GM18508 (cell line): ENCODE results near the gene PANK1.
A peak's percentile ranks its signal among the peaks of the same experiment; 100 is the strongest.

ENCODE experiments used
- ATAC-seq: cut with Tn5 transposase; IDR thresholded peaks from one replicate; pipeline ENCODE4 v1.9.1; 2021; ENCODE audit warnings: moderate number of reproducible peaks; ENCODE audit not compliant: insufficient read depth, unreplicated experiment

Gene PANK1

DNA sequence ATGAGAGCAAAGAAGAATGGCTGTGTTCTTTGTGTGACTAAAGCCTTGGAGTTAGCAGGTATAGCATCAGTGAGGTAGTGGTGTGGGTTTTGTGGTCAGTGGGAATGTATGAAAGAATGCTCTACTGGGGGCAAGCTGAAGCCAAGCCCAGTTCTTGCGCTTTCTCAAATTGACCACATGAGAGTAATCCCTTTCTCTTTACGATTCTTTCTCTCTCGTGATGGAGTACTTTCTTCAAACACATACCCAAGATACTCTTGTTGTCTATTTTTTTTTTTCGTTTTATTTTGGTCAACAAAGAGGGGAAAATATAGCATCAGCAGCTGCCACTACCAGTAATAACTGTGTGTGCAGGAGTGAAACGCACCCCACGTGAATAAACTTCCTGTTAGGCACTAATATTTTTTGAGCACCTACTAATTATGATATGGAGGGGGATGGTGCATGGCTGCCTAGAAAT is 8.4 kb upstream of the PANK1 start:
- ATAC-seq = peak; percentile 35

DNA sequence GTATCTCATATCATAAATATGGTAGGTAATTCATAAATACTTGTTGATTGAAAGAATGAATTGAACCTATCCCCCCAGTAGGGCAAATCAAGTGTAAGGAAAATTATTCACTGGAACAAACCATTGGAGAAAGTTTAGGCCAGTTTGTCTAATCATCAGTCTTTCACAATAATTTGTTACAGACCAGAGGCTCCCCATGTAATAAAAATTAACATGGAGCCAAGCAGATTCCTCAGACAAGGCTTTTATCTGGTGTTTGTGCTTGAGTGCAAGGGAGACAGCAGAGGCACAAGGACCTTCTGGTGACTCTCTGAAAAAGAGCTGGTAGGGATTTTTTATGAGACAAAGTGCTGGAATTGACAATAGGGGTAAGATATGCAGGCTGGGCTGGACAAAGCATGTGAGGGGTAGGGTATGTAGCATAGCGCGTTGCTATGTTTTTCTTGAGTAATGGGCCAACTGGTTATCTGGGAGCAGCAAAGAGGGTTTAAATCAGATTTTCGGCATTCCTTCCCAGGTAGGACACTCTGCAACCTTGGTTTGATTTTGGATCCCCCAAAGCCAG is 7.8 kb upstream of the PANK1 start:
- ATAC-seq = no peak

DNA sequence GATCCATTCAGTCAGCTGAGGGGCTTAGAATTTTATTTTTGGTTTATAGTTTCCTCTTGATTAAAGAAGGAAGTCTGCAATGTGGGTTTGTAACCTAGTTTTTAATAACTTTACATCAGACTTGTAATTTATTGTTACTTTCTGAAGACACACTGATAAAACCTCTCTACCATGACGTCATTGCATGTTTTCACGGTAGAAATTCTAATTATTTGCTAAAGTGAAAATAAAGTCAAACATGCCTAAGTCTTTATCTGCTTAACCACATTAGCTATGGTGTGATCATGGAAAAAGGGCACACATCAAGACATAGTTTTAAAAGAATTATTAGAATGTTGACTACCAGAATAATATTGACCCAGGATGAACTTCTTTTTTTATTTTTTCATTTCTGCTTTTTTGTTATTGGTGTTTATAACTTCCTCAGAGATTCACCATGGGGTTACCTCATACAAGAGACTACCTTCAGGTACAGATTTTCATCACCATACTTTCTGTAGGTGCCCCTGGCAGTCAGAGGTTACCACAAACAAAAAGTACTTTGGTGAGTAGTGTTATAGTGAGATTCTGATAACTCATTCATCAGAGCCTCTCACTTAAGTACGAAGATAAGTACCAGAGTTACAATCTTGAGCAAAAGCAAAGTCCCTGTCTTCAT is 7.0 kb upstream of the PANK1 start:
- peak; percentile 62 for ATAC-seq

DNA sequence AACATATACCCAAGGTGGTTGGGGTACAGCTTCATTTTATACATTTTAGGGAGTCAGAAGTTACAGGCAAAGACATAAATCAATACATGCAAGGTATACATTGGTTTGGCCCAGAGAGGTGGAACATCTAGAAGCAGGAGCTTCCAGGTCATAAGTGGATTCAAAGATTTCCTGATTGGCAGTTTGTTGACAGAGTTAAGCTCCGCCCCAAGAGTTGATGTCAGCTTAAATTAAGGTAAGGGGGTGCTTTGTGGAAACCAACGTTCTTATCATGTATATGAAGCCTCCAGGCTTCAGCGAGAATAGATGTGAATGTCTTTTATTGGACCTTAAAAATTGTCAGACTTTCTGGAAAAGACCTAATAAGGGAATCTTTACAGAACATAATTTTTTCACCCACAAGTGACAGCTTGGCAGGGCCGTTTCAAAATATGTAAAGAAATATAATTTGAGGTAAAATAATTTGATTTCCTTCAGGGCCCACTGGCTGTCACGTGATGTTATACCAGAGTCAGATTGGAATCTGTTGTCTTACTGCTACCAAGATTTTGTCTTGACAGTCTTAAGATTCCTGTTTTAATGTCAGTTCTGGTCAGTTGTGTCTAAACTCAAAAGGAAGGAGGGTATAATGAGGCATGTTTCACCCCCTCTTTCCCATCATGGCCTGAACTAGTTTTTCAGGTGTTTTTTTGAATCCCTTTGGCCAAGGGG is 6.3 kb upstream of the PANK1 start:
- ATAC-seq = no peak

DNA sequence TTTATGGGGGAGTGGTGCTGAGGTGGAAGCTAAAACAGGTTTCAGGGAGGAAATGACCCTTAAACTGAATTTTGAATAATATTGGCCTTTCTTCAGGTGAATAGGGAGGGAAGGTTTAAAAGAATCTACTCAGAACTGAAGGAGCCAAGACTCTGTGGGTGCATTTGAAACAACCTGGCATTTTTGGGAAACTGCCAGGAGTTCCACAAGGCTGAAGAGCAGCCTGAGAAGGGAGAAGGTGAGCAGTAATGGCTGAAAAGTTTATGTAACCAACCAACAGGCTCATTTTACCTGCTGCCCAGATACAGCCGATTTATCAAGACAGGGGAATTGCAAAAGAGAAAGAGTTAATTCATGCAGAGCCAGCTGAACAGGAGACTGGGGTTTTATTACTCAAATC is 4.0 kb upstream of the PANK1 start:
- ATAC-seq = no peak

DNA sequence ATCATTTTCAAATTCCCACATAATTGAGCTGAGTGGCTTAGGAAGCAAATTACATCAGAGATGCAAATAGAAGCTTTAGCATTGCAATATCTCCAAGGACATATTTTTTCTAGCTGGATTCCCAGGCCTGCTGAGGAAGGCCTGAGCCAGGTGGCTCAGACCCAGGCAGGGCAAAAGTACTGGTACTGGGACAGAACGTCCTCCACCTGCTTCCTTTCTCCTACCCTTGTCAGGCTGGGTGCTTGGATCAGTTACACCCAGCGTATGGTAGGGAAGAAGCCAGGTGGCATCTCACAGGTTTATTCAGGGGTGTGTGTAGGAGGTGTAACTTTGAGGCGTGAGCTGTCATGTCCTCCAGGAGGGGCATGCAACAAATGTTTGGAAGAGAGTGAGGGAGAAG is 3.0 kb upstream of the PANK1 start:
- ATAC-seq = no peak

DNA sequence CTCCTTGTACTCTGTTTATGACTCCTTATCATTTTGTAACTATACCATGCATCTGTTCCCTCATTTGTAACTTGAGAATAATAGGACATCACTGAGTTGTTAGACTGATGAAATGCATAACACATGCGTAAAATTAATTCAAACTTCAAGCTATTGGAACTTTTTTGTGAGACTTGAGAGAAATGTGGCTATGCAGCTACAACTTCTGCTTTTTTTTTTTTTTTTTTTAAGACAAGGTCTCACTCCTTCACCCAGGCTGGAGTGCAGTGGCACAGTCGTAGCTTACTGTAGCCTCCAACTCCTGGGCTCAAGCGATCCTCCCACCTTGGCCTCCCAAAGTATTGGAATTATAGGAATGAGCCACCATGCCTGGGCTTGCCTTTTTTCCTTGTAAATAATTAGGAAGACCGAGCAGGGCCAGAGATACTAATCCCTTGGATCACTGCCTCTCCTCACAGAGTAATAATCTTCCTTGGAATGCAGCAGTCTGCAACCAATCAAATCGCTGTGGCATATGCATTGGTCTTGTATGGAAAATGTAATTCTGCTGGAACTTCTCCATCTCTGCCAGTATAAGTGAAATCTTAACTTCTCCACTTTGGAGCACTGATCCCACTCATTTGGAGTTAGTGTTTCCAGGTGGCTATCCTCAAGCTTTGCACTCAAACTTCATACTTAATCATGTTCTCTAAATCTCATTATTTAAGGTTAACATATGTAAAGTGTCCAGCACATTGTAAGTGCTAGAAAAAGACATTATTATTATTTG is 2.0 kb upstream of the PANK1 start:
- ATAC-seq = no peak

DNA sequence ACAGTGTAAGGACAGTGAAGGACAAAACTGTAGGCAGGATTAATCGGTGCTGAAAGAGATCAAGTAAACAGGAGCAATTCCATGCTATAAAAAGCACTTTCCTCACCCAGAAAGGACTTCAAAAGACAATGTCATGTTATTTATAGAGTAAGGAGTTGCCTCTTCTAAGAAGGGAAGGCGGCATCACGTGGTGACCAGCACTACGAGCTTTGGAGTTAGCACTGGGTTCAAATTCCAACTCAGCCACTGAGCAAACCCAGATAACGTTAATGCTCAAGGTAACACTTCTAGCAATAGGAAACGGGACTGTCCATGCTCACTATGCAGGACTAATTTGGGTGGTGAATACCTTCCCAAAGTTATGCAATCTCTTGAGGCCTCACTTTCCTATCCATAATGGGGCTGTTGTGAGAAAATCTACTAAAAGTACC is 715 bp upstream of the PANK1 start:
- no peak for ATAC-seq

DNA sequence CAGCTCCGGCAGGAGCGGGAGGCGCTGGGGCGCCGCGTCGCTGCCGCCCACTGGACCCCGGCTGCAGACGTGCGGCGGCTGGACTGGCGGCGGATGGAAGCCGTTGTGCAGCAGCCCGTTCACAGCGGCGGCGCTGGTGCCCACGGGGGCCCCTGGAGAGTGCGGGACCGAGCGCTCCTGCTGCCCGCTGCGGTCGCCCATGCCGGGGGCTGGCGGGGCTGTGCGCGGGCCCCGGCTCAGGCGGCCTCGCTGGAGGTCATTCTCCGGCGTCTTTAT is 413 bp downstream of the PANK1 start:
- peak; percentile 4 for ATAC-seq

DNA sequence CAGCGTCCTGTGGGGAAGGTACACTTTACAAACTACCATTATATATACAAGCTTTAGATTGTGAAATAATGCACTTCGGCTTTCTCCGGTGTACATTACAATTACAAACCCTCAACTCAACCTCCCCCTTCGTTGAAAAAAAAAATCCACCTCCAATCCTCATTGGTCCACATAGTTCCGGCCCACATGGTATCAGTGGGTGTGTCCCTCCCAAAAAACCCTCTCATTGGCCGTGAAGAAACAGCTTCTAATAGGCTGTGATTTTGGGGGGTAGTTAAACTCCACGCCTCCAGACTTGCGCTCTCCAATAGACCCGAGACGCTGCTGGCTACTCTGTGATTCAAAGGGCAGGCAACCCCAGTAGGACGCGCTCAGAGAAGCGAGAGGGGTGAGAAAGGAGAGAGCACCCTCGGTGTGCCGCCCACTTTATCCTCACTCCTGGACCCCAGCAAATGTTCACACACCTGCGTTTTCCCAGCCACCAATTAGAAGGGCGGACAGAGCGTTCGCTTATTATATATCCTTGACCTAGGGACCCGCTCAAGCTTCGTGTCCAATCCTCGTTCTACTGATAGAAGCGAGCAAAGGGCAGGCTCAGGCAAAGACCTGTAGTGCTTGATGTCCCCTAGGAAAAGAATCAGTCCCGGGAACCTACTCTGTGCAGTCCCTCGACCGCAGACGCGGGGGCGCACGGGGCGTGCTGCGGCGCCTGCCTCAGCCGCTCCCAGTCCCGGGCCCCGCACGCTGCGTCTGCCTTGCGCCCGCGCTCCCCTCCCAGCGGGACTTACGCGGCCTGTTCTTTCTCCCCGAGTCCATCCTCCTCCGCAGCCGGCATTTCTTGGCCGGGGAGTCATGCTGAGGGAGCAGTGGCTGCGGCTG is 991 bp downstream of the PANK1 start:
- peak; percentile 79 for ATAC-seq

DNA sequence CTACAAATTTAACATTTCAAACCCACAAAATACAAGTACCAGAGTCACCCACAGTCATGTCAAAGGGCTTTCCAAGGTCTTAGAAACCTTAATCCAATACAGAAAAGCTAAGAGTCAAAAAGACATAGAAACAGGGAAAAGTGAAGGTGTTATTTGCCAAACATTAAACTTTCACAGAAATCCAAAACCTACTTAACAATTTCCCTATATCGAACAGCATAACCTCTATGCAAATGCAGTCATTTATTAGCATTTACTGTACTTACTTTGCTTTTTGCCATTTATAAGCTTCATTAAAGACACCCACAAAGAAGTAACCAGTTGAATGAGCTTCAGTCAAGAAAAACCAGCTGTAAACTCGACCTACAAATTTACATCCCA is 1.6 kb downstream of the PANK1 start:
- no peak for ATAC-seq

DNA sequence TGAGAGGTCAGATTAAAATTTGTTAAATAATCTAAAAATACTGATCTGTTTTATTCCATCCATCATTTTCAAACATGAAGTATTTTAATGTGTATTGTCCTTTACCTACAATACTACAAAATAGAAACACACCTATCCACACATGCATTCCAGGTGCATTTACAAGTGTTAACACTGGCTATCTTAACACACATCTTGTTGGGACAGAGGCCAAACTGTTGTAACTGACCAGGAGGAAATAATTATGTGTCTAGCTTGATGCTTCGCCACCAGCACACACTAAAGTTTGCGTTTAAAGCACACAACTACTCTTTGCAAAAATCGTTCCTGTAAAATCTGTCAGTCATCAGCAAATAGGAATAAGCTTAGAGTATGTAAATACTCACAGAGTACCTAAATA is 2.8 kb downstream of the PANK1 start:
- no peak for ATAC-seq

DNA sequence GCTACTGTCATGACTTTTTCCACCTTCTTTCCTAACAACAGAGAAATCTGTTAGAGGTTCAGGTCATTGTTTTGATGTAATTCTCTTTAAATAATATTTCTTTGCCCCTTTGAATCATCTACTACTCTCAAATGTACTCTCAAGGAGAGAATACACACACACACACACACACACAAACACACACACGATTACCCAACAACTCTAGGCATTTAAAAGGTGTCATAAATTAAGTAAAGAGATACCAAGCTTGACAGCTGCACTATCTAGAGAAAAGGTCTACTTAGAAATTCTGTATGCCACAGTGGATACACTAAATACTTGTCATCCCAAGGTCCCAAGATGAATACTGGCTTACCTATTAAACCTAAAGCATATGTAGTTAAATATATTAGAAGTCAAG is 4.8 kb downstream of the PANK1 start:
- ATAC-seq = no peak

DNA sequence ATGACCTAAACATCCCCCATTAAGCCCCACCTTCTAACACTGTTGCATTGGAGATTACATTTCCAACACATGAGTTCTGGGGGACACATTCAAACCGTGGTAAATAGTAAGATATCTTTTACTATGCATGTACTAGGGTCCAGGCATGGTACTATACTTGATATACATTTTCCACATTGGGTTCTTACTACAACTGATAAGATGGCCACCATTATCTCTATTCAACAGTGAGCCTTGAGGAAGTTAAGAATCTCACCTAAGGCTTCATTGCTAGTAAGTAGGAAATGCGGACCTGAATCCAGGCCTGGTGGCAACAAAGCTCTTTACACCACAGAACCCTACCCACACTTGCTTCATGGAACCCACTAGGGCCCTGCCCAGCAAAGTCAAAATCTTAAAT is 5.7 kb downstream of the PANK1 start:
- no peak for ATAC-seq

DNA sequence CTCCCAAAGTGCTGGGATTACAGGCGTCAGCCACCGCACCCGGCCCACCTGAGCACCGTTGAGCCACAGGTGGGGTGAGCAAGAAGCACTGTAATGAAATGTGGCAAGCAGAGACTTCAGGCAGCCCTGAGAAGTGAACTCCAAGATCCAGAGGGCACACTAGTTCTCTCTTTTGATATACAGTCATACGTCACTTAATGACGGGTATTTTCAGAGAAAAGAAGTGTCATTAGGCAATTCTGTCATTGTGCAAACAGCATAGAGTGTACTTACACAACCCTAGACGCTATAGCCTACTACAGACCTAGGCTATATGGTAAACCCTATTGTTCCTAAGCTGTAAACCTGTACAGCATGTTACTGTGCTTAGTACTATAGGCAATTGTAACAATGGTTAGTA is 7.9 kb downstream of the PANK1 start:
- ATAC-seq = no peak

DNA sequence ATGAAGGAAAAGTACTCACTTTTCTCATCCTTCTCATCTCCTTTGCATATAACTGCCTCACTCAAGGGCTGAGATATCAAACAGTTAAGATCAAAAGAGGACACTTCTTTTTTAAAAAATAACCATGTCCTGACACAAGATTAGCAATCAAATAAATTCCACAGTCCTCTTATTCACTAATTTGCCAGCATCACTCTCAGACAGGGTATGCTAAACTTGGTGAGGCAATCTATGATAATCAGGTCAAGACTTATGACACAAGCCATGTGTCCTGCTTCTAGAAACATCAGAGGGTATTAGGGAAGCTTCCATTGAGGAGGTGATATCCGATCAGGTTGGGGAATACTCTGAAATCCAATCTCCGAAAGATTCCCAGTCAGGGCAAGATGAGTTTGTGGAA is 10.4 kb downstream of the PANK1 start:
- ATAC-seq = no peak

DNA sequence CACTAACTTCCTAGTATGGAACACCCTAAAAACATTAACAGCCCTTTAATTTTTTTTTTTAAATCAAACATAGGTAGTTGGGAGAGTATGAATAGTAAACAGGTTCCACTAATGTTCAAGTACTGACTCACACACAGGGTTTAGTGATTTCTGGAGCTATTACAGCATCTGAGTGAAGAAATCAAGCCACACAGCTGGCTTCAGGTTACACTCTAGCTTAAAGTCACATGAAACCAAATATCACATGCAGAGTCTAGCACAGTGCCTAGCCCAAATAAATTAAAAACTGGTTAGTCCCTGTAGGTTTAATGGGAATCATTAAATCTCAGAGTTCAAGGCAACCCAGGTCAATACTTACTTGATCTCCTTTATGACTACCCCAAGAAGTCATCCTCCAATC is 11.6 kb downstream of the PANK1 start:
- ATAC-seq = no peak

DNA sequence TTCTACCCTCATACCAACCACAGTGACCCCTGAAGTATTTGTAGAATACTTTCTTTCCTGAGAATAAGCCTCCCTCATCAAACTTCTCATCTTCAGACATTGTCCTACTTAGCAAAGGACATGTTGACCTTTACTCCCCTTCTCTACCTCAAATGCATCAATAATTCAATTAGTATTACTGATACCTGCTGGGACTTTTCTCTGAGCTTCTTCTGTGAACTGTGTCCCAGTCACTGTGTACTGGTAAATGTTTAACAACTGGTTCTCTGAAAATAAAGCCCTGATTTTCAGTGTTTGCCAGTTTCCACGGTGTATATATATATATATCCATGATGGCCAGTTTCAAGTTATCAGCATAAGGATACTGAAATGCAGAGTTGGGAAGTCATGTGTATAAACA is 12.2 kb downstream of the PANK1 start:
- ATAC-seq = no peak

DNA sequence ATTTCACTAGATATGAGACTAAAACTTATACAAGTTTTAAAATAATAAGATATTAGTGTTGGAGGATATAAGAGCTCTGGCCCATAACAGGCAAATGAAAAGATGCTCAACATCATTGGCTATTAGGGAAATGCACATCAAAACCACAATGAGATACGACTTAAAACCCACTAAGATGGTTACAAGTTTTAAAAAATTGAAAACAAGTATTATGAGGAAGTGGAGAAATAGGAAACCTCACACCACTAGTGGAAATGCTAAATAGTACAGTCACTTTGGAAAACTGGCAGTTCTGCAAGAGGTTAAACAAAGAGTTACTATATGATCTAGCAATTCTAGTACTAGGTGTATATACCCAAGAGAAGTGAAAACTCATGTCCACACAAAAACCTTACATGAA is 17.2 kb downstream of the PANK1 start:
- no peak for ATAC-seq

DNA sequence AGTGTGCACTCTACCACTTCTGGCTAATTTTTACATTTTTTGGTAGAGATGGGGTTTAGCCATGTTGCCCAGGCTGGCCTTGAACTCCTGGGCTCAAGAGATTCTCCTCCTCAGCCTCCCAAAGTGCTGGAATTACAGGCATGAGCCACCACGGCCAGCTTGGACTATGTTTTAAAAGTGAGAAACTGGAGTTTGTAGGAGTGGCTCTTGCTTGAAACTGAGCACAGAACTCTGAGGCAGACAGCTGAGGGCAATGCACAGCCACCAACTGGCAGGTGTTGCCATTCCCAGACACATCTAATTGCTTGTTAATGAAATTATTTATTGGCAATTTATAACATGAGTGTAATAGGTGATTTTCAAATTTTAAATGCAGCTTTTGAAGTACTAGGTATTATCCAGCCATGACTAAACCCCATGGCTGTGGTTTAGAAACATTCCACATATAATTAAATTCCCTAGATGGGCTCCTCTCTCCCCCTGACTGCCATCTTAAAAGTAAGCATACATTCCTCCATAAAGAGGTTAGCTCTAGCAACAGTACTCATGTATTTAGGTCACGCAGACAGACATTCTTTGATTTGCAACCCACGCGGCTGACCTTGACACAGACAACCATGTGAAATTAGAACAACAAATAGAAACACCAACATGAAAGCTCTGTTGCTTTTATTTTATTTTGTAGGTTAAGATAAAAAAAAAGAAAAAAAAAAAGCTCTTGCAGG is 19.8 kb downstream of the PANK1 start:
- ATAC-seq = no peak
